Suprapubic skin (tissue), 4 donors: ENCODE data around the gene FUT2. TPM values are rescaled to one million over a fixed set of nuclear protein-coding genes. Genes with fewer than 3 reads are reported as not detected.

Source experiments
- DNase-seq, 2 donors: peaks; one replicate each; pipeline ENCODE4 v3.0.0-alpha.2; 2019; ENCODE audit warnings: low spot score in 2 of 2
- H3K27ac ChIP-seq: fragments of 200-600 bp; sonication (generic); one replicate; pipeline ENCODE4 v1.5.1; 2019
- H3K27me3 ChIP-seq: fragments of 200-600 bp; sonication (generic); one replicate; pipeline ENCODE4 v1.5.1; 2019
- H3K36me3 ChIP-seq: fragments of 200-600 bp; sonication (generic); one replicate; pipeline ENCODE4 v1.5.1; 2019
- H3K4me1 ChIP-seq: fragments of 200-600 bp; sonication (generic); one replicate; pipeline ENCODE4 v1.5.1; 2019
- H3K4me3 ChIP-seq: fragments of 200-600 bp; sonication (generic); one replicate; pipeline ENCODE4 v1.5.1; 2019; ENCODE audit warnings: mild to moderate bottlenecking
- H3K9me3 ChIP-seq: fragments of 200-600 bp; sonication (generic); one replicate; pipeline ENCODE4 v1.5.1; 2019
- CTCF ChIP-seq, 2 donors: fragments of 200-600 bp in 1 of 2; fragments of 450-650 bp in 1 of 2; sonication (generic) in 1 of 2; IDR thresholded peaks; one replicate each; pipeline ENCODE4 v1.5.1; 2016 to 2019; ENCODE audit warnings: antibody characterized with exemption in 2 of 2, mild to moderate bottlenecking in 1 of 2, moderate library complexity in 1 of 2
- EP300 ChIP-seq: sonication (generic); formaldehyde crosslinking; IDR thresholded peaks from one replicate; pipeline ENCODE4 v1.6.1; 2017; ENCODE audit warnings: antibody characterized with exemption
- POLR2A ChIP-seq, 2 donors: fragments of 450-650 bp; IDR thresholded peaks; one replicate each; pipeline ENCODE4 v1.6.1; 2017; ENCODE audit warnings: antibody characterized with exemption in 2 of 2, mild to moderate bottlenecking in 2 of 2, moderate library complexity in 2 of 2
- POLR2AphosphoS5 ChIP-seq, 3 donors: sonication (generic); formaldehyde crosslinking; IDR thresholded peaks; one replicate each; pipeline ENCODE4 v1.6.1; 2017; ENCODE audit warnings: antibody characterized with exemption in 3 of 3
- WGBS: methylation state at CpG from one replicate; pipeline ENCODE4 v1.1.5; 2018; 5-methylcytosine and 5-hydroxymethylcytosine counted together
- total RNA-seq, 4 donors: library from RNA; depleted of rRNA; stranded (reverse); fragments of >200 nt; gene quantifications; one replicate each; pipeline ENCODE4 v1.1.0, GENCODE V29; 2016

Gene FUT2
- total RNA-seq, 4 donors from 2014 or later, result 2.1 to 17.4 (median 4.9) TPM

- no peak overlapping the region for H3K4me3 ChIP-seq
- 63% methylated on average over 22 of the region's 22 CpGs for WGBS
- H3K27me3 ChIP-seq, result no peaks in the 10 kb centered on the region
- H3K9me3 ChIP-seq, result no peaks in the 10 kb centered on the region
- no peak for DNase-seq
- H3K27ac ChIP-seq, result no peak overlapping the region
- TF ChIP-seq CTCF (IDR thresholded peaks at IDR 0.05) (no peak), EP300 (no peak), POLR2A (IDR thresholded peaks at IDR 0.05) (no peak), POLR2AphosphoS5 (IDR thresholded peaks at IDR 0.05) (no peak)
- no peaks in the 10 kb centered on the region for H3K36me3 ChIP-seq
- peaks cover 40% of the 10 kb centered on the region for H3K4me1 ChIP-seq
Measured at GRCh38 chr19:48737360-48737998, 41.7 kb downstream of the FUT2 start.

- Histone ChIP-seq H3K4me3 (peak overlapping the region; percentile 61), H3K27ac (peak overlapping the region; percentile 69), H3K36me3 (no peaks in the 10 kb centered on the region), H3K4me1 (peaks cover 40% of the 10 kb centered on the region), H3K27me3 (no peaks in the 10 kb centered on the region), H3K9me3 (no peaks in the 10 kb centered on the region)
- peak; percentile 93 to 95 for DNase-seq
- TF ChIP-seq POLR2AphosphoS5 (IDR thresholded peaks at IDR 0.05) (no peak), POLR2A (IDR thresholded peaks at IDR 0.05) (peak in 1 of 2 donors; percentile 16), CTCF (IDR thresholded peaks at IDR 0.05) (peak in 1 of 2 donors; percentile 56), EP300 (no peak)
- 3% methylated on average over 36 of the region's 96 CpGs for WGBS
Measured at GRCh38 chr19:48738557-48739403, 43.0 kb downstream of the FUT2 start.

GRCh38 chr19:48739404-48740163, 43.8 kb downstream of the FUT2 start:
- Histone ChIP-seq H3K27me3 (no peaks in the 10 kb centered on the region), H3K9me3 (no peaks in the 10 kb centered on the region), H3K36me3 (no peaks in the 10 kb centered on the region), H3K4me3 (peak overlapping the region; percentile 61), H3K27ac (peak overlapping the region; percentile 69), H3K4me1 (peaks cover 40% of the 10 kb centered on the region)
- no peak for DNase-seq
- WGBS, result 30% methylated on average over 24 of the region's 51 CpGs
- TF ChIP-seq POLR2AphosphoS5 (IDR thresholded peaks at IDR 0.05) (no peak), EP300 (no peak), POLR2A (IDR thresholded peaks at IDR 0.05) (no peak), CTCF (IDR thresholded peaks at IDR 0.05) (no peak)

GRCh38 chr19:48740164-48740972, 44.6 kb downstream of the FUT2 start, which contains the start of gene RASIP1:
RASIP1 (minus strand) TSS chr19:48740610; CDS start chr19:48740282, 328 bp downstream.
- peak within 1 kb of the TSS; percentile 69 for H3K27ac ChIP-seq
- WGBS, result 47% methylated on average over 26 of the region's 27 CpGs
- TF ChIP-seq CTCF (IDR thresholded peaks at IDR 0.05) (no peak), POLR2A (IDR thresholded peaks at IDR 0.05) (no peak), POLR2AphosphoS5 (IDR thresholded peaks at IDR 0.05) (no peak), EP300 (no peak)
- no peaks in the 10 kb centered on the region for H3K9me3 ChIP-seq
- no peak for DNase-seq
- H3K4me1 ChIP-seq, result peaks cover 34% of the 10 kb centered on the region
- H3K27me3 ChIP-seq, result no peaks in the 10 kb centered on the region
- peak within 1 kb of the TSS; percentile 61 for H3K4me3 ChIP-seq
- H3K36me3 ChIP-seq, result no peaks in the 10 kb centered on the region
